22Rv1 (cell line): ENCODE measurements around the gene COX4I1.
A peak's percentile ranks its signal among the peaks of the same experiment; 100 is the strongest.

Source experiments
- H3K27ac ChIP-seq: fragments of 450-650 bp; 2 replicates; pipeline ENCODE4 v1.5.1; 2017
- CTCF ChIP-seq: fragments of 450-650 bp; IDR thresholded peaks from 2 replicates; pipeline ENCODE4 v1.5.1; 2017; ENCODE audit warnings: mild to moderate bottlenecking
- ZFX ChIP-seq: fragments of 450-650 bp; IDR thresholded peaks from 2 replicates; pipeline ENCODE4 v1.6.1; 2017; ENCODE audit warnings: antibody characterized with exemption, borderline replicate concordance

COX4I1 gene

GRCh38 chr16:85824161-85825135, 25.0 kb downstream of the COX4I1 start:
- no peak overlapping the region for H3K27ac ChIP-seq
- TF ChIP-seq CTCF (no peak), ZFX (no peak)

- TF ChIP-seq ZFX (no peak), CTCF (peak; percentile 18)
- no peak overlapping the region for H3K27ac ChIP-seq
Observed at GRCh38 chr16:85825326-85825725, 25.8 kb downstream of the COX4I1 start.

GRCh38 chr16:85826686-85827247, 27.3 kb downstream of the COX4I1 start:
- no peak overlapping the region for H3K27ac ChIP-seq
- no peak for TF ChIP-seq ZFX
- TF ChIP-seq CTCF = no peak

GRCh38 chr16:85828166-85828565, 28.7 kb downstream of the COX4I1 start:
- H3K27ac ChIP-seq = no peak overlapping the region
- no peak for TF ChIP-seq CTCF
- TF ChIP-seq ZFX = no peak

GRCh38 chr16:85829171-85829719, 29.8 kb downstream of the COX4I1 start:
- no peak overlapping the region for H3K27ac ChIP-seq
- TF ChIP-seq ZFX = no peak
- no peak for TF ChIP-seq CTCF

GRCh38 chr16:85829751-85830445, 30.4 kb downstream of the COX4I1 start:
- TF ChIP-seq CTCF (no peak), ZFX (no peak)

More at GRCh38 chr16:85829751-85830445, 30.4 kb downstream of the COX4I1 start:
- no peak overlapping the region for H3K27ac ChIP-seq
